CD4-positive, alpha-beta T cell treated with Interleukin-6 at 100 ng/mL for 8 hours (primary cell): ENCODE data around the gene TFIP11.

Source experiments
- DNase-seq: peaks from one replicate; pipeline ENCODE4 v3.0.0-alpha.2; 2020; ENCODE audit warnings: mixed read lengths, low spot score

TFIP11 gene

GRCh38 chr22:26479043-26479791 is 33.1 kb downstream of the TFIP11 start:
- DNase-seq: no peak

GRCh38 chr22:26477341-26477731 is 34.9 kb downstream of the TFIP11 start:
- DNase-seq: no peak

- DNase-seq: no peak
Observed at GRCh38 chr22:26476705-26477340, 35.5 kb downstream of the TFIP11 start.

GRCh38 chr22:26474682-26475081 is 37.6 kb downstream of the TFIP11 start:
- no peak for DNase-seq

GRCh38 chr22:26471522-26471921 is 40.8 kb downstream of the TFIP11 start:
- no peak for DNase-seq

- DNase-seq: no peak
Observed at GRCh38 chr22:26470807-26471206, 41.5 kb downstream of the TFIP11 start.

GRCh38 chr22:26466196-26466595 is 46.1 kb downstream of the TFIP11 start:
- DNase-seq: no peak

GRCh38 chr22:26464312-26464711 is 48.0 kb downstream of the TFIP11 start:
- no peak for DNase-seq

GRCh38 chr22:26463688-26464087 is 48.6 kb downstream of the TFIP11 start:
- DNase-seq: no peak

GRCh38 chr22:26463101-26463661 is 49.1 kb downstream of the TFIP11 start:
- DNase-seq: no peak

GRCh38 chr22:26462641-26463040 is 49.6 kb downstream of the TFIP11 start:
- DNase-seq: no peak

GRCh38 chr22:26462051-26462450 is 50.2 kb downstream of the TFIP11 start:
- DNase-seq: no peak

- peak; percentile 21 for DNase-seq
Observed at GRCh38 chr22:26461188-26461810, 51.0 kb downstream of the TFIP11 start.

- DNase-seq: no peak
Observed at GRCh38 chr22:26460202-26460601, 52.1 kb downstream of the TFIP11 start.

GRCh38 chr22:26457661-26458272 is 54.5 kb downstream of the TFIP11 start:
- no peak for DNase-seq

- no peak for DNase-seq
Observed at GRCh38 chr22:26453812-26454500, 58.3 kb downstream of the TFIP11 start.

- DNase-seq: no peak
Observed at GRCh38 chr22:26453216-26453615, 59.1 kb downstream of the TFIP11 start.

GRCh38 chr22:26452236-26453016 is 59.8 kb downstream of the TFIP11 start:
- no peak for DNase-seq

GRCh38 chr22:26450453-26451185 is 61.7 kb downstream of the TFIP11 start:
- no peak for DNase-seq

GRCh38 chr22:26448941-26449340 is 63.3 kb downstream of the TFIP11 start:
- no peak for DNase-seq
